Body of pancreas (tissue), 4 donors: Measurements from ENCODE around the gene SSX2IP. TPM values are rescaled to one million over a fixed set of nuclear protein-coding genes. Genes with fewer than 3 reads are reported as not detected.

Source experiments
- ATAC-seq: fragments of 150-250 bp; one replicate; pipeline ENCODE4 v1.9.1; 2016
- DNase-seq, 4 donors: peaks; one replicate each; pipeline ENCODE4 v3.0.0-alpha.2; 2019
- H3K27ac ChIP-seq, 4 donors: fragments of 200-600 bp; sonication (generic); 1 replicate in 3 of 4; 2 replicates in 1 of 4; pipeline versions ENCODE4 v1.5.1 to v1.6.1; 2016 to 2019; ENCODE audit warnings: mild to moderate bottlenecking in 1 of 4, mixed read lengths in 1 of 4, moderate library complexity in 1 of 4
- H3K27me3 ChIP-seq, 2 donors: fragments of 200-600 bp; sonication (generic); one replicate each; pipeline ENCODE4 v1.6.0; 2016; ENCODE audit warnings: mild to moderate bottlenecking in 1 of 2
- H3K36me3 ChIP-seq, 2 donors: fragments of 200-600 bp; sonication (generic); replicated peaks in 1 of 2; 2 replicates each; pipeline ENCODE4 v1.5.1; 2016; ENCODE audit warnings: low read depth in 2 of 2; ENCODE audit not compliant: insufficient read depth in 1 of 2
- H3K4me1 ChIP-seq: fragments of 200-600 bp; sonication (generic); one replicate; pipeline ENCODE4 v1.6.0; 2016
- H3K4me3 ChIP-seq, 2 donors: fragments of 200-600 bp; sonication (generic); 1 replicate in 1 of 2; 2 replicates in 1 of 2; pipeline ENCODE4 v1.5.1; 2016 to 2019
- H3K9me3 ChIP-seq, 3 donors: fragments of 200-600 bp; sonication (generic); 1 replicate in 2 of 3; 2 replicates in 1 of 3; pipeline ENCODE4 v1.5.1; 2016
- POLR2A ChIP-seq, 3 donors: fragments of 450-650 bp; IDR thresholded peaks; one replicate each; pipeline ENCODE4 v1.6.1; 2016; ENCODE audit warnings: antibody characterized with exemption in 3 of 3, mild to moderate bottlenecking in 2 of 3
- WGBS, 2 donors: methylation state at CpG; one replicate each; pipeline ENCODE4 v1.1.5; 2017; 5-methylcytosine and 5-hydroxymethylcytosine counted together
- intact Hi-C: fragments of 100-400 bp; cut with DNase I; formaldehyde crosslinking; loops from one replicate; pipeline ENCODE4 v1.15.1; 2023
- total RNA-seq, 2 donors: library from RNA; depleted of rRNA; stranded (reverse); fragments of >200 nt; gene quantifications; one replicate each; pipeline ENCODE4 v1.1.0, GENCODE V29; 2016
- TF ChIP-seq, protein P1 (sequence below), 7 experiments: fragments of 450-650 bp in 4 of 7; fragments of 200-600 bp in 3 of 7; sonication (generic) in 3 of 7; IDR thresholded peaks; one replicate each; pipeline ENCODE4 v1.5.1; 2016 to 2019; ENCODE audit warnings: antibody characterized with exemption in 7 of 7

The SSX2IP gene
- total RNA-seq, 2 donors from 2014 or later: 4.6 to 6.0 TPM

DNA sequence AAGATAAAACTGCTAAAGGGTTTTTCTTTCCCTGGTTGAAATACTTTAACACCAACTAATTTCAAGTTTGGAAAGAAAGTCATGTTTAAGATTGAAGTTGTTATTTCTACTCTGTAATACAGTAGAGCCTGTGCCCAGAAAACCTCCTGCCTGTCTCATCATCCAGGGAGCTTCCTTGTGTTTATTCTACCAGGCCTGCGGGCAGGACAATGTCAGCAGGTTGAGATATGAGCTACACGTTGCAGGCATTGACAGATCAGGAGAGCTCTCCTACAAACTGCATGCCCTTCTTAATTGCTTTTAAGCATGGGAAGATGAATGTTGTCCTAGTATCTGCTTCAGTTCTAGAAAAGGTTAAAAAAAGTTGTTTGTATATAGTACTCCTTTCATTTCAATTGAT is 72.9 kb downstream of the SSX2IP start:
- 34 to 48% methylated on average over 2 of the region's 2 CpGs for WGBS, 2 donors
- no peak overlapping the region for H3K27ac ChIP-seq

DNA sequence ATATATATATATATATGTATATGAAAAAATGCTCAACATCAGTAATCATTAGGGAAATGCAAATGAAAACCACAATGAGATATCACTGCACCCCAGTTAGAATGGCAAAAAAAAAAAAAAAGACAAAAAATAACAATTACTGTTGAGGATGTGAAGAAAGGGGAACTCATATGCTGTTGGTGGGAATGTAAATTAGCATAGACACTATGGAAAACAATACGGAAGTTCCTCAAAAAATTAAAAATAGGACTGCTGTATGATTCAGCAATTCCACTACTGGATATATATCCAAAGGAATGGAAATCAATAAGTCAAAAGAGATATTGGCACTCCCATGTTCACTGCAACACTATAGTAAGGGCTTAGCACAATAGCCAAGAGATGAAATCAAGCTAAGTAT is 74.5 kb downstream of the SSX2IP start:
- no peak for TF ChIP-seq POLR2A (IDR thresholded peaks at IDR 0.05)
- TF ChIP-seq, protein P1, sequence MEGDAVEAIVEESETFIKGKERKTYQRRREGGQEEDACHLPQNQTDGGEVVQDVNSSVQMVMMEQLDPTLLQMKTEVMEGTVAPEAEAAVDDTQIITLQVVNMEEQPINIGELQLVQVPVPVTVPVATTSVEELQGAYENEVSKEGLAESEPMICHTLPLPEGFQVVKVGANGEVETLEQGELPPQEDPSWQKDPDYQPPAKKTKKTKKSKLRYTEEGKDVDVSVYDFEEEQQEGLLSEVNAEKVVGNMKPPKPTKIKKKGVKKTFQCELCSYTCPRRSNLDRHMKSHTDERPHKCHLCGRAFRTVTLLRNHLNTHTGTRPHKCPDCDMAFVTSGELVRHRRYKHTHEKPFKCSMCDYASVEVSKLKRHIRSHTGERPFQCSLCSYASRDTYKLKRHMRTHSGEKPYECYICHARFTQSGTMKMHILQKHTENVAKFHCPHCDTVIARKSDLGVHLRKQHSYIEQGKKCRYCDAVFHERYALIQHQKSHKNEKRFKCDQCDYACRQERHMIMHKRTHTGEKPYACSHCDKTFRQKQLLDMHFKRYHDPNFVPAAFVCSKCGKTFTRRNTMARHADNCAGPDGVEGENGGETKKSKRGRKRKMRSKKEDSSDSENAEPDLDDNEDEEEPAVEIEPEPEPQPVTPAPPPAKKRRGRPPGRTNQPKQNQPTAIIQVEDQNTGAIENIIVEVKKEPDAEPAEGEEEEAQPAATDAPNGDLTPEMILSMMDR (IDR thresholded peaks at IDR 0.05): no peak
- 81 to 87% methylated on average over 1 of the region's 1 CpG for WGBS, 2 donors
- no peaks in the 10 kb centered on the region for H3K27me3 ChIP-seq
- no peak overlapping the region for H3K4me3 ChIP-seq
- no peak overlapping the region for H3K27ac ChIP-seq
- DNase-seq (no peak), ATAC-seq (no peak)
- intact Hi-C loops: loop anchor here (10.0 kb wide), 1 partner anchor 481 kb away; no protein-coding TSS in a partner anchor
- peaks cover 0 to 3% (median 0%) of the 10 kb centered on the region in 3 donors for H3K9me3 ChIP-seq
- H3K36me3 ChIP-seq: no peaks in the 10 kb centered on the region
- peaks cover 12% of the 10 kb centered on the region for H3K4me1 ChIP-seq

More for the DNA sequence above, 72.9 kb downstream of the SSX2IP start:
- peaks cover 0 to 3% (median 0%) of the 10 kb centered on the region in 3 donors for H3K9me3 ChIP-seq
- H3K4me1 ChIP-seq: peaks cover 12% of the 10 kb centered on the region
- H3K27me3 ChIP-seq: no peaks in the 10 kb centered on the region
- H3K36me3 ChIP-seq: no peaks in the 10 kb centered on the region
- ATAC-seq: no peak
- no peak for DNase-seq
- H3K4me3 ChIP-seq: no peak overlapping the region
- TF ChIP-seq POLR2A (IDR thresholded peaks at IDR 0.05): no peak
- TF ChIP-seq, protein P1 (IDR thresholded peaks at IDR 0.05): no peak
- intact Hi-C loops: loop anchor here (10.0 kb wide), 1 partner anchor 483 kb away; no protein-coding TSS in a partner anchor

DNA sequence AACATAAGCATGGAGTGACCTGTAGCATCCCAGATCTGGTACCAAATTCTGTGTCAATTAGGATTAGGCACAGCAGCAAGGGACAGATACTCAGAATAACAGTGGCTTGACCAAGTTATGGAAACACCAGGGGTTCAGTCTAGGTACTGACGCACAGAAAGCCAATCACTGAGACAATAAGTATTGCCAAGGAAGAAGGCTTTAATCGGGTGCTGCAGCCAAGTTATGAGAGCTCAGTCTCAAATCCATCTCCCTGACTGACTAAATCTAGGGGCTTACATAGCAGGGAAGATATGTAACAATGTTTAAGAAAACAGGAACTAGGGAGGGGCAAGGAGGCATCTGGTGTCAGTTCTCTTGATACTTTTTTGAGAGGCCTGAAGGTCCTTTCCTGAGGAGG is 76.4 kb downstream of the SSX2IP start:
- WGBS, 2 donors: 90 to 94% methylated on average over 2 of the region's 2 CpGs
- Histone ChIP-seq H3K4me3 (no peak overlapping the region), H3K27ac (no peak overlapping the region), H3K4me1 (no peaks in the 10 kb centered on the region), H3K36me3 (no peaks in the 10 kb centered on the region), H3K9me3 (peaks cover 0 to 3% (median 0%) of the 10 kb centered on the region in 3 donors), H3K27me3 (no peaks in the 10 kb centered on the region)
- ATAC-seq (no peak), DNase-seq (no peak)
- no peak for TF ChIP-seq POLR2A (IDR thresholded peaks at IDR 0.05)
- TF ChIP-seq, protein P1 (IDR thresholded peaks at IDR 0.05): no peak
- intact Hi-C loops: loop anchor here (10.0 kb wide), 1 partner anchor 479 kb away; no protein-coding TSS in a partner anchor

DNA sequence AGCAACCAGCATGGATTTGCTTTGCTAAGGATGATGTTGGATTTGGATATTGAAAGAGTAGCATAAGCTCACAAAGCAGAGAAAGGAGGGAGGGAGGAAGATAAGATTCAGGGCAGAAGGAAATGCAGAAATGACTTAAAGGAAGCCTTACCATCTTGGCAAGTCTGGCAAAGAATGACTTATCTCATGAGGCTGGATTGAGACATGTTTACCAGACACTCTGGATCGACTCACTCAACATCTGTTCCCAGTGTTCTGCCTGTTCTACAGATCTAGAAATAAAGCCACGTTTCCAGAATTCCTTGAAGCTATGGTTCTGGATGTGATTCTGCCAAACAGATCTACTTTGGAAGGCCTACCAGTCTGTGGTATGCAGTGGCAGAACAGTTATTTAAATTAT is 77.2 kb downstream of the SSX2IP start:
- TF ChIP-seq POLR2A (IDR thresholded peaks at IDR 0.05): no peak
- TF ChIP-seq, protein P1 (IDR thresholded peaks at IDR 0.05): no peak
- ATAC-seq (no peak), DNase-seq (no peak)
- H3K9me3 ChIP-seq: peaks cover 0 to 3% (median 0%) of the 10 kb centered on the region in 3 donors
- no peak overlapping the region for H3K4me3 ChIP-seq
- no peak overlapping the region for H3K27ac ChIP-seq
- H3K4me1 ChIP-seq: no peaks in the 10 kb centered on the region
- H3K36me3 ChIP-seq: no peaks in the 10 kb centered on the region
- H3K27me3 ChIP-seq: no peaks in the 10 kb centered on the region
- 55 to 90% methylated on average over 2 of the region's 2 CpGs for WGBS, 2 donors
- intact Hi-C loops: loop anchor here (10.0 kb wide), 1 partner anchor 478 kb away; no protein-coding TSS in a partner anchor

DNA sequence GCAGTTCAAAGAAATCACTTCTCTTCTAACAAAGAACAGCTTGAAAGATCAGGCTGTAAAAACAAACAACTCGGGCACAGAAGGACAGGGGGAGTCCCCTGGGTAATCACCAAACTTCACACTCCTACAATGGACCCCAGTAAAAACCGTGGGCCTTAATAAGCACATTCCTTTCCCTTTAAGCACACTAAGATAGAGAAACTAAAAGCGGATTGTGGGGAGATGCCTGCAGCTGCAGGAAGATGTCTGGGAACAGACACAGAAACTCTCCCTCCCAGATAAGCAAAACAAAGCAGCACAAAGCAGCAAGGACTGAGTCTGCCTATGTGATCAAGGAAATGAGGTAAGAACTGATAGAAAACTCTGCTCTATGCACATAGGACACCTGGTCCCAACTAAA is 78.5 kb downstream of the SSX2IP start:
- no peak for TF ChIP-seq POLR2A (IDR thresholded peaks at IDR 0.05)
- TF ChIP-seq, protein P1 (IDR thresholded peaks at IDR 0.05): no peak
- H3K4me1 ChIP-seq: no peaks in the 10 kb centered on the region
- H3K9me3 ChIP-seq: peaks cover 0 to 3% (median 0%) of the 10 kb centered on the region in 3 donors
- H3K4me3 ChIP-seq: no peak overlapping the region
- no peak for DNase-seq
- no peak for ATAC-seq
- H3K36me3 ChIP-seq: no peaks in the 10 kb centered on the region
- no peaks in the 10 kb centered on the region for H3K27me3 ChIP-seq
- WGBS, 2 donors: 28 to 38% methylated on average over 3 of the region's 3 CpGs
- H3K27ac ChIP-seq: peak overlapping the region in 1 of 4 donors; percentile 44
- intact Hi-C loops: loop anchor here (10.0 kb wide), 1 partner anchor 477 kb away; no protein-coding TSS in a partner anchor
